HepG2 (cell line): Measurements from ENCODE around the gene ZBTB22. TPM values are rescaled to one million over a fixed set of nuclear protein-coding genes. Genes with fewer than 3 reads are reported as not detected.

Experiments used
- ARID4A ChIP-seq: sonication (generic); formaldehyde crosslinking; IDR thresholded peaks from 2 replicates; pipeline ENCODE4 v1.5.0; 2020; ENCODE audit warnings: mild to moderate bottlenecking, missing genetic modification reagents, borderline replicate concordance
- ATM ChIP-seq: fragments of 450-650 bp; IDR thresholded peaks from 2 replicates; pipeline ENCODE4 v1.7.1; 2017; ENCODE audit warnings: mild to moderate bottlenecking, borderline replicate concordance
- DR1 ChIP-seq: sonication (generic); formaldehyde crosslinking; IDR thresholded peaks from 2 replicates; pipeline ENCODE4 v1.8.0; 2021; ENCODE audit warnings: mild to moderate bottlenecking, missing genetic modification reagents, inconsistent platforms
- FOXO4 ChIP-seq: sonication (generic); formaldehyde crosslinking; conservative IDR thresholded peaks from 2 replicates; pipeline ENCODE4 v1.8.1; 2023; ENCODE audit warnings: missing genetic modification reagents
- GABPA ChIP-seq, 2 experiments: IDR thresholded peaks; 2 replicates each; pipeline ENCODE4 v1.6.1; 2011 to 2016; ENCODE audit warnings: low read depth in 2 of 2, low read length in 1 of 2, missing biosample characterization in 1 of 2, missing genetic modification characterization in 1 of 2
- GATA4 ChIP-seq: sonication (generic); IDR thresholded peaks from 2 replicates; pipeline ENCODE4 v1.6.1; 2016; ENCODE audit warnings: antibody characterized with exemption, low read depth, borderline replicate concordance
- KLF12 ChIP-seq: sonication (generic); formaldehyde crosslinking; IDR thresholded peaks from 2 replicates; pipeline ENCODE4 v1.4.0; 2020; ENCODE audit warnings: missing genetic modification reagents, borderline replicate concordance
- KMT2B ChIP-seq: IDR thresholded peaks from 2 replicates; pipeline ENCODE4 v1.6.1; 2016; ENCODE audit warnings: missing genetic modification reagents, missing compliant biosample characterization
- MAX ChIP-seq: IDR thresholded peaks from 2 replicates; pipeline ENCODE4 v1.6.1; 2012; ENCODE audit warnings: inconsistent platforms
- MED1 ChIP-seq: sonication (generic); formaldehyde crosslinking; IDR thresholded peaks from 2 replicates; pipeline ENCODE4 v1.4.0; 2020; ENCODE audit warnings: missing genetic modification reagents
- REPIN1 ChIP-seq: sonication (generic); formaldehyde crosslinking; IDR thresholded peaks from 2 replicates; pipeline ENCODE4 v1.8.0; 2022; ENCODE audit warnings: missing genetic modification reagents, low read depth, mild to moderate bottlenecking, borderline replicate concordance
- TARDBP ChIP-seq: sonication (generic); formaldehyde crosslinking; IDR thresholded peaks from 2 replicates; pipeline ENCODE4 v1.8.0; 2022; ENCODE audit warnings: mild to moderate bottlenecking, missing genetic modification reagents
- TGIF2 ChIP-seq: IDR thresholded peaks from 2 replicates; pipeline ENCODE4 v1.6.1; 2016; ENCODE audit warnings: control low read depth, missing compliant biosample characterization
- USF2 ChIP-seq, 2 experiments: sonication (generic) in 1 of 2; formaldehyde crosslinking in 1 of 2; IDR thresholded peaks; 2 replicates each; pipeline versions ENCODE4 v1.5.1 to v1.6.1; 2011 to 2020; ENCODE audit warnings: borderline replicate concordance in 1 of 2, low read depth in 1 of 2, low read length in 1 of 2, mild to moderate bottlenecking in 1 of 2, missing genetic modification reagents in 1 of 2, moderate library complexity in 1 of 2
- ZBTB21 ChIP-seq: sonication (generic); formaldehyde crosslinking; IDR thresholded peaks from 2 replicates; pipeline ENCODE4 v1.4.0; 2020; ENCODE audit warnings: missing genetic modification reagents
- ZNF710 ChIP-seq: sonication (generic); formaldehyde crosslinking; IDR thresholded peaks from 2 replicates; pipeline ENCODE4 v1.5.0; 2020; ENCODE audit warnings: mild to moderate bottlenecking, missing genetic modification reagents, borderline replicate concordance
- ZNF747 ChIP-seq: sonication (generic); formaldehyde crosslinking; IDR thresholded peaks from 2 replicates; pipeline ENCODE4 v1.8.1; 2023; ENCODE audit warnings: missing genetic modification reagents, mild to moderate bottlenecking, borderline replicate concordance
- polyA plus RNA-seq, 8 experiments: library from polyadenylated mRNA; depleted of rRNA in 3 of 8; stranded (reverse) in 7 of 8; unstranded in 1 of 8; fragments of >200 nt; fragmentation: Illumina TruSeq in 4 of 8; extraction: Trizol in 4 of 8; gene quantifications; 2 replicates each; pipeline versions ENCODE4 v1.2.1 to v1.2.3, GENCODE V29; 2011 to 2016; ENCODE audit warnings: low read depth in 4 of 8, missing spikeins in 1 of 8, mixed read lengths in 1 of 8; ENCODE audit not compliant: insufficient read depth in 1 of 8
- total RNA-seq, 5 experiments: library from RNA; depleted of rRNA; stranded (reverse); fragments of >200 nt; fragmentation: Illumina TruSeq; extraction: Trizol; gene quantifications; 2 replicates each; pipeline ENCODE4 v1.2.3, GENCODE V29; 2016; ENCODE audit warnings: low read depth in 1 of 5

The ZBTB22 gene
- total and polyA plus RNA-seq, 2 of the 13 experiments (the other 11 are each of a cell fraction or from before 2014, with no cell fraction given): 8.0 to 10.6 TPM

- TF ChIP-seq TGIF2 (peak; percentile 81), MED1 (peak; percentile 46; the same call in 1 of the 2 replicates), REPIN1 (CRISPR knock-in tag) (peak; percentile 49; the same call in 1 of the 2 replicates), GABPA (IDR thresholded peaks at IDR 0.05; ENCODE audit: low read depth, low read length) (no peak), GABPA (CRISPR knock-in tag; IDR thresholded peaks at IDR 0.05; ENCODE audit: low read depth) (no peak; the same call in 1 of the 2 replicates), FOXO4 (CRISPR knock-in tag) (no peak), ZBTB21 (no peak), ZNF747 (no peak; the same call in 1 of the 2 replicates), GATA4 (no peak), ARID4A (CRISPR knock-in tag) (peak; percentile 73), KMT2B (no peak; the same call in none of the 2 replicates), MAX (no peak), DR1 (CRISPR knock-in tag) (no peak), KLF12 (CRISPR knock-in tag) (no peak), ATM (no peak), TARDBP (no peak), ZNF710 (CRISPR knock-in tag) (no peak), USF2 (IDR thresholded peaks at IDR 0.05; ENCODE audit: low read depth, low read length) (no peak), USF2 (CRISPR knock-in tag; IDR thresholded peaks at IDR 0.05; ENCODE audit: borderline replicate concordance) (no peak)
Measured at GRCh38 chr6:33313709-33314514, 3.6 kb downstream of the ZBTB22 start, which contains the start of gene TAPBP (continued).
